MM.1S (cell line): ENCODE measurements around the gene RPH3AL.

ENCODE experiments used
- DNase-seq: peaks from one replicate; pipeline ENCODE4 v3.0.0-alpha.2; 2015
- H2AFZ ChIP-seq: fragments of 300-600 bp; sonication (generic); 2 replicates; pipeline ENCODE4 v1.6.0; 2016; ENCODE audit warnings: antibody characterized with exemption, low read length
- H3F3A ChIP-seq: fragments of 300-600 bp; sonication (generic); 2 replicates; pipeline ENCODE4 v1.6.1; 2016; ENCODE audit warnings: mild to moderate bottlenecking, antibody characterized with exemption, low read length, moderate library complexity, mixed read lengths; ENCODE audit not compliant: insufficient read depth
- H3K27ac ChIP-seq: fragments of 300-600 bp; sonication (generic); 2 replicates; pipeline ENCODE4 v1.5.1; 2016; ENCODE audit warnings: mild to moderate bottlenecking, low read length
- H3K27me3 ChIP-seq: fragments of 300-600 bp; sonication (generic); replicated peaks from 2 replicates; pipeline ENCODE4 v1.6.0; 2016; ENCODE audit warnings: low read length; ENCODE audit not compliant: insufficient read depth
- H3K36me3 ChIP-seq: fragments of 300-600 bp; sonication (generic); replicated peaks from 2 replicates; pipeline ENCODE4 v1.6.1; 2016; ENCODE audit warnings: mild to moderate bottlenecking, low read length, mixed read lengths; ENCODE audit not compliant: insufficient read depth
- H3K4me1 ChIP-seq: fragments of 300-600 bp; sonication (generic); 2 replicates; pipeline ENCODE4 v1.6.1; 2016; ENCODE audit warnings: low read length, mixed read lengths
- H3K4me2 ChIP-seq: fragments of 300-600 bp; sonication (generic); 2 replicates; pipeline ENCODE4 v1.6.0; 2016; ENCODE audit warnings: low read depth, low read length
- H3K4me3 ChIP-seq: fragments of 300-600 bp; sonication (generic); 2 replicates; pipeline ENCODE4 v1.5.1; 2016; ENCODE audit warnings: low read length, mixed read lengths
- H3K79me2 ChIP-seq: fragments of 300-600 bp; sonication (generic); 2 replicates; pipeline ENCODE4 v1.6.1; 2016; ENCODE audit warnings: mixed run types, low read length, mixed read lengths
- H3K9ac ChIP-seq: fragments of 300-600 bp; sonication (generic); 2 replicates; pipeline ENCODE4 v1.6.1; 2016; ENCODE audit warnings: low read length, mixed read lengths
- H3K9me2 ChIP-seq: fragments of 300-600 bp; sonication (generic); replicated peaks from 2 replicates; pipeline ENCODE4 v1.6.1; 2016; ENCODE audit warnings: mild to moderate bottlenecking, low read length, mixed read lengths; ENCODE audit not compliant: insufficient read depth
- H3K9me3 ChIP-seq: fragments of 300-600 bp; sonication (generic); replicated peaks from 2 replicates; pipeline ENCODE4 v1.6.1; 2016; ENCODE audit warnings: mild to moderate bottlenecking, low read length, mixed read lengths; ENCODE audit not compliant: insufficient read depth
- H4K20me1 ChIP-seq: fragments of 300-600 bp; sonication (generic); 2 replicates; pipeline ENCODE4 v1.6.1; 2016; ENCODE audit warnings: mild to moderate bottlenecking, low read length, moderate library complexity, mixed read lengths; ENCODE audit not compliant: insufficient read depth
- EZH2 ChIP-seq: fragments of 300-600 bp; sonication (generic); optimal IDR thresholded peaks from 2 replicates; pipeline ENCODE3; 2017; ENCODE audit warnings: low read depth, mild to moderate bottlenecking, antibody characterized with exemption, low read length, mixed read lengths
- EZH2phosphoT487 ChIP-seq: fragments of 300-600 bp; sonication (generic); IDR thresholded peaks from 2 replicates; pipeline ENCODE4 v1.6.1; 2018; ENCODE audit warnings: antibody characterized with exemption, low read length
- TF ChIP-seq, protein P1 (sequence below): fragments of 300-600 bp; sonication (generic); IDR thresholded peaks from 2 replicates; pipeline ENCODE4 v1.5.1; 2016; ENCODE audit warnings: antibody characterized with exemption, low read length, mixed read lengths

Gene RPH3AL

DNA sequence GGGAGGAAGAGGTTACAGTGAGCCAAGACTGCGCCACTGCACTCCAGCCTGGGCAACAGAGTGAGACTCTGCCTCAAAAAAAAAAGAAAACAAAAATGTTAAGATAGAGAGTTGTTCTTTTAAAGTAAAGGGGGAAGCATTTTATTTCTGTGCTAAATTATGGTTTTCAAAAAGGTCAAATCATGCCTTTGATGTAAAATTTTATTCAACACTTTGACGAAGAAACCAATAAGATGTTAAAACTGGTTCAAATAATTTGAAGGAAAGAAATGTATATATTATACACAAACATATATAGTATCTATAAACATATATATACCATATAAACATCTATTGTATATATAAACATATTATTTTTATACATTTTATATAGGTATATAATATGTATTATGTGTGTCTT, 43.4 kb upstream of the RPH3AL start:
- no peak overlapping the region for H3K9ac ChIP-seq
- H3K4me3 ChIP-seq, result no peak overlapping the region
- no peaks in the 10 kb centered on the region for H3K36me3 ChIP-seq
- H3F3A ChIP-seq, result no peaks in the 10 kb centered on the region
- H2AFZ ChIP-seq, result no peak overlapping the region
- H3K9me2 ChIP-seq, result no peaks in the 10 kb centered on the region
- no peak for DNase-seq
- H3K4me1 ChIP-seq, result no peaks in the 10 kb centered on the region
- H3K9me3 ChIP-seq, result no peaks in the 10 kb centered on the region
- no peak overlapping the region for H3K4me2 ChIP-seq
- no peak overlapping the region for H3K27ac ChIP-seq
- TF ChIP-seq EZH2, result no peak
- TF ChIP-seq EZH2phosphoT487, result no peak
- TF ChIP-seq, protein P1, sequence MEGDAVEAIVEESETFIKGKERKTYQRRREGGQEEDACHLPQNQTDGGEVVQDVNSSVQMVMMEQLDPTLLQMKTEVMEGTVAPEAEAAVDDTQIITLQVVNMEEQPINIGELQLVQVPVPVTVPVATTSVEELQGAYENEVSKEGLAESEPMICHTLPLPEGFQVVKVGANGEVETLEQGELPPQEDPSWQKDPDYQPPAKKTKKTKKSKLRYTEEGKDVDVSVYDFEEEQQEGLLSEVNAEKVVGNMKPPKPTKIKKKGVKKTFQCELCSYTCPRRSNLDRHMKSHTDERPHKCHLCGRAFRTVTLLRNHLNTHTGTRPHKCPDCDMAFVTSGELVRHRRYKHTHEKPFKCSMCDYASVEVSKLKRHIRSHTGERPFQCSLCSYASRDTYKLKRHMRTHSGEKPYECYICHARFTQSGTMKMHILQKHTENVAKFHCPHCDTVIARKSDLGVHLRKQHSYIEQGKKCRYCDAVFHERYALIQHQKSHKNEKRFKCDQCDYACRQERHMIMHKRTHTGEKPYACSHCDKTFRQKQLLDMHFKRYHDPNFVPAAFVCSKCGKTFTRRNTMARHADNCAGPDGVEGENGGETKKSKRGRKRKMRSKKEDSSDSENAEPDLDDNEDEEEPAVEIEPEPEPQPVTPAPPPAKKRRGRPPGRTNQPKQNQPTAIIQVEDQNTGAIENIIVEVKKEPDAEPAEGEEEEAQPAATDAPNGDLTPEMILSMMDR, result no peak
- H3K27me3 ChIP-seq, result peaks cover 84% of the 10 kb centered on the region
- H3K79me2 ChIP-seq, result no peaks in the 10 kb centered on the region
- H4K20me1 ChIP-seq, result no peaks in the 10 kb centered on the region

GRCh38 chr17:395179-395578, 42.6 kb upstream of the RPH3AL start:
- H3K27me3 ChIP-seq, result peaks cover 85% of the 10 kb centered on the region
- no peak overlapping the region for H3K4me3 ChIP-seq
- no peak overlapping the region for H3K4me2 ChIP-seq
- H3K4me1 ChIP-seq, result no peaks in the 10 kb centered on the region
- DNase-seq, result no peak
- H3K9me2 ChIP-seq, result no peaks in the 10 kb centered on the region
- no peaks in the 10 kb centered on the region for H3K79me2 ChIP-seq
- H3K9me3 ChIP-seq, result no peaks in the 10 kb centered on the region
- no peaks in the 10 kb centered on the region for H3K36me3 ChIP-seq
- no peak overlapping the region for H3K9ac ChIP-seq
- H4K20me1 ChIP-seq, result no peaks in the 10 kb centered on the region
- TF ChIP-seq EZH2, result no peak
- TF ChIP-seq, protein P1, result no peak
- TF ChIP-seq EZH2phosphoT487, result no peak
- no peak overlapping the region for H3K27ac ChIP-seq
- no peak overlapping the region for H2AFZ ChIP-seq
- no peaks in the 10 kb centered on the region for H3F3A ChIP-seq

DNA sequence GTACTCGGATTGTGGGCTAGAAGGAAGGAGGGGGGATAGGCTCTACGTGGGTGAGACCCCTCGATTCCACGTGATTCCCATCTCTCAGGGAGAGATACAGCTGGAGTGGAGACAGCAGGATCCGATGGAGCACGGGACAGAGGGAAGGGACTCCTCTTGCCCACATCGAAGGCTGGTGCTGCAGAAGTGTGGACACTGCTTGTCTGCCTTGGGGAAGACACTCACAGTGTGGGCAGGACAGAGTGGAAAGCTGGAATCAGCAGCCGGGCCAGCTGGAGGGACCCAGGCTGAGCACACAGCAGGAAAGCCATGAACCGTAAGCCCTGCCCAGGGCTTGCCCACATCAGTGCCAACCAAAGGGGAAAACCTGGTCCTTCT, 42.1 kb upstream of the RPH3AL start:
- no peak overlapping the region for H3K9ac ChIP-seq
- H3K79me2 ChIP-seq, result no peaks in the 10 kb centered on the region
- H3K9me2 ChIP-seq, result no peaks in the 10 kb centered on the region
- H2AFZ ChIP-seq, result no peak overlapping the region
- no peaks in the 10 kb centered on the region for H3K36me3 ChIP-seq
- DNase-seq, result no peak
- H3K9me3 ChIP-seq, result no peaks in the 10 kb centered on the region
- H3K27me3 ChIP-seq, result peaks cover 85% of the 10 kb centered on the region
- no peak overlapping the region for H3K27ac ChIP-seq
- no peak overlapping the region for H3K4me3 ChIP-seq
- no peak overlapping the region for H3K4me2 ChIP-seq
- H3F3A ChIP-seq, result no peaks in the 10 kb centered on the region
- TF ChIP-seq, protein P1, result no peak
- TF ChIP-seq EZH2, result no peak
- no peak for TF ChIP-seq EZH2phosphoT487
- no peaks in the 10 kb centered on the region for H3K4me1 ChIP-seq
- H4K20me1 ChIP-seq, result no peaks in the 10 kb centered on the region
